Activated effector memory CD4-positive, alpha-beta T cell treated with Interleukin-2 at 50 U/mL for 16 hours (primary cell): ENCODE data around the gene CCDC97.

ENCODE experiments used
- DNase-seq: peaks from one replicate; pipeline ENCODE4 v3.0.0-alpha.2; 2020

CCDC97 gene

DNA sequence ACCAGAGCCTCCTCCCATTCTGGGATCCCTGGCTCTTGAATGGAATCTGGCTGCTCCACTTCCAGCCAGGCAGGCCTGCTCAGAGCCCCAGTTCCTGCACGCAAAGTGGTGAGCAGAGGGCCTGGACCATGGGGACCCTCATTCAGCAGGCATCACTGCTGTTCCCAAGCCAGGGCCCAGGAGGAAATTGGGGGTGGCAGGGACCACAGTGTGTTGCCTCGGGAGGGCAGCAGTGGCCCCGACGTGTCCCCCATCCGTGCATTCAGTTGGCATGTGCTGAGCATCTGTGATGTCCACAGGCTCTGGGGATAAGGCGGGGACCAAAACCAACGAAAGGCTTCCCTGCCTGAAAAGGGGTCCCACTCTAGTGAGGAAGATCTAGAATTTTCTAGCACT lies 11.2 kb downstream of the CCDC97 start:
- no peak for DNase-seq

DNA sequence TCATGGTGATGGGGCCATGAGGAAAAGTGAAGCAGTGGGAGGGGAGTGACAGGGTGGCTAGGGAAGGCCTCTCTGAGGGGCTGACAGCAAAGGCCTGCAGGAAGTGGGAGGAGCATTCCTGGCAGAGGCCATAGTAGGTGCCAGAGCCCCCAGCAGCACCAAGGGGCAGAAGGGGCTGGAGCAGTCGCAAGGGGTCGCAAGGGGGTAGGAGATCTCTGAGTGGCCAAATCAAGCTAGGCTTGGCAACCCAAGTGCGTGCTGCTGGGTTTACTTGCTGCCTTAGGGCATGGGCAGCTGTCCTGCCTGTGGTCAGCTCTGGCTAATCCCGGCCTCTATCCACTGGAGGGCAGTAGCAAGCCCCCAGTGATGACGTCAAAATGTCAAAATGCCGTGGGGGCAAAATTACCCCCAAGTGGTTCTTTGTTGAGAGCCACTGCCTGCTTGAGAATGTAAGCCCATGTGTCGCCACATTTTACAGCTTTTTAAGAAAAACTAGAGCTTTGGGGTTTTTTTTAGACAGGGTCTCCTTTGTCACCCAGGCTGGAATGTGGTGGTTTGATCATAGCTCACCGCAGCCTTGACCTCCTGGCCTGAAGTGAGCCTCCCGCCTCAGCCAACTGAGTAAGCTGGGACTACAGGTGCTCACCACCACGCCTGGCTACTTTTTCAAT lies 11.8 kb downstream of the CCDC97 start:
- DNase-seq = no peak

DNA sequence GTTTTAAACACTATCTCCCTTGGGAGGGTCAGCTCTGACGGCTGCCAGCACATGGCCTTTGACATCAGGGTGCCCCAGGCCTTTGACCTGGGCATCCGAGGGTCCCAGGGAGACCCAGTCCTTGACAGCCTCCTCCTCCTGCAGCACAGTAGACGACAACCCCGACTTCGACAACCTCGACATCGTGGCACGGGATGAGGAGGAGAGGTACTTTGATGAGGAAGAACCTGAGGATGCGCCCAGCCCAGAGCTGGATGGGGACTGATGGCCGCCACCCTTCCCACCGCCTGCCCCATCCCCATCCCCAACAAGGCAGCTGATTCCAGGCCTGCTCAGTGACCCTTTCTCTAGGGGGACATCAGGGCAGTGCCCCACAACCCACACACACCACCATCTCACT lies 12.5 kb downstream of the CCDC97 start:
- DNase-seq = no peak

DNA sequence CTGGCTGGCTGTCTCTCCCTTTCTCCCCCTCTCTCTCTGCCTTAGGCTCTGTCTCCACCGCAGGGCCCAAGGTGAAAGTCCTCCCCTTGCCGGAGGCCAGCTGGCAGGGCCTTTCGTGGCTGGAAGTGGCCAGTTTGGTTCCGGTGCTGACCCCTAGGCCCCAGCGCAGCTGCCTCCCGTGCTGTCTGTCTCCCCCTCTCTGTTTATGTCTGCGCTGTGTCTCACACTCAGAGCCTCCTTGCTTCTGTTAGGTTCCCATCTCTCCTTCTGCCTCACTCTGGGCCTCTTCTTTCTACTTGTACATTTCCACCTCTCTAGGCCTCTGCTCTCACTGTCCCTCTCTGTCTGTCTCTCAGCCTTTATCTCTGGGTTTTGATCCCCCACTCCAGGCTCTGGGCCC lies 13.1 kb downstream of the CCDC97 start:
- DNase-seq = no peak

DNA sequence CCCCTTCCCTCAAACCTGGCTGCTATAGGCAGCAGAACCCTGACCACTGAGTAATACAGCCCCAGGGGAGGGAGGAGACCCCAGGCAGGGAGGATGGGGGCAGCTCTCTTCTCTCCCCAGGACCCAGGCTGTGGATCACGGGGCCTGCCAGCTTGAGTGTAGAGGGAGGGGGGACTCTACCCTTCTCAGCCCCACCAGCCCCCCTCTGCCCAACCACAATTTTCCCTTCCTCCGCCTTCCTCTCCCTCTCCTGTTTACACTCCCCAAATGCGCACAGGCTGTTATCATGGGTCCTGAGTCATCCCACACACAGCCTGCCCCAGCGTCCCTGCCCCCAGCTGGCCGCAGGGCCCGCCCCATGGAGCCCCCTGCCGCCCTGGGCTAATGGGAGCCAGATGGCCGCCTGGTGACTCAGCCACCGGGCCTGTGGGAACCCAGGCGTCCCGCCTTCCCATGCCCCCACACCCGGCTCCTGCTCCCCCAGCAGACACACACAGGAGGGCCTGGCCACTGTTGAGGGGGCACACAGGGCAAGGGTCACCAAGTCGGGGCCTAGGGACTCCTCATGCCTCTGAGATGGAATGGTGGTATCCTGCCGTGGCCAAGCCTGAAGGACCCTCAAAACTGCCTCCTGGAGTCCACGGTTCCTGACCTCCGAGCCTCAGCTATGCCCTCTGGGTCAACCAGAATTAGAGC lies 13.6 kb downstream of the CCDC97 start:
- no peak for DNase-seq

DNA sequence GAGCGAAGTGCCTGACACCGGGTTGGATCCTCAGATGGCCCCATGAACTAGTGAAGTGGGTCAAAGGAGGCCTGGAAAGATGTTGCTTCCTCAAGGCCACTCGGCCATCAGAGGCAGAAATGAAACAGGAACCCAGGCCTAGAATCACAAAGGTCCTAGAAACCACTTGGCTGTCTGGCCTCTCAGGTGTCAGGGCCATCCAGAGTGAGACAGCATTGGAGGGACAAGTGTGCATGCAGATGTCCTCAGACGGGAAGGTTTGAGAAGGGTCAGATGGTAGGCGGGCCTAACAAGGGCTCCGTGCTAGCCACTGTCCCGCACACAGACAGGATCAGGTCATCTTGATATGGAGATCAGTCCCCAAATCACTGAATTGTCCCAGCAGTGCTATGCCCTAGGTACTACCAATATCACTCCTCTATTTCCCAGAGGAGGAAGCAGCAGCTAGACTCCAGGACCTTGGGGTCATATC lies 14.3 kb downstream of the CCDC97 start:
- no peak for DNase-seq

DNA sequence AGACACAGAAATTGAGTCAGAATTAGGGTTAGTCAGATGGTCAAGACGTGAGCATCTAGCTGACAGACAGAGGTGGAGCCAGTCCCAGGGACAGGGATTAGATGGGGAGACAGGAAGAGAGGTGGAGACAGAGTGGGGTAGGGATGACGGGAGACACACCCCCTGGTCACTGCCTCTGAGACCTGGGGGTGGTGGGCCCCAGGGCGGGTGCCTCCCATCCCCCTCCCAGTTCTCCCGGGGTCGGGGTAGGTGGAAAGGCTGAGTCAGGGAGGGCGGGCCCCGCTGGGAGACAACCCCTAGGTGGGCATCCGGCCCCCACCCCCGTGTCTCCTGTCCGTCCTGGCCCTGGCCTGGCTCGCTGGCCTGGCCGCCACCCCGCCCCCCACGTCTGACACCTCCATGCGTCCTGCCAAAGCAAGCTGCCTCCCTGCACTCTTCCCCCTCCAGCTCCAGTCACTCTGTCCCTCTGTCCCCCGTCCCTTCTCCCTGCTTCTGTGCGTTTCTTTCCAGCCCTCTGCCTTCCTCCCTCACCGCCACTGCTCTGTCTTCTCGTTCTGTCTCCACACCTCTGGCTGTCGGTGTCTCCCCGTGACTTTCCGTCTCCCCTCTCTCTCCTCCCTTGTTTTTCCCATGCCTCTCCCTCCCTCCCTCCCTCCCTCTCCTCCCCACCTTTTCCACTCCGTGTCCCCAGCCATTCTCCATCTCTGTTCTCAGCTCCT lies 15.1 kb downstream of the CCDC97 start:
- no peak for DNase-seq

DNA sequence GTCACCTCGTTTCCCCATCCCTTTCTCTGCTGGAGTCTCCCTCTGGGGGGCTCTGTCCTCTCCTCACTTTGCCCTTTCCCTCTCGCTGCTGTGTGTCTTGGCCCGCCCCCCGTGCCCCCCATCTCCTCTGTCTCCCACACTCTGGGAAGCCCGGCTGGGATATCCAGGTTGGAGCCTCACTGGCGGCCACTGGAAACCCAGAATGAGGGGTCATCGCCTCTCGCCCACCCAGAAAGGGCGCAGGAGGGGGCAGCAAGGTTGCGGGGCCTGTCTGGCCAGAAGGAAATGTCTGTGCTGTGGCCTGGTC lies 15.6 kb downstream of the CCDC97 start:
- DNase-seq = no peak

DNA sequence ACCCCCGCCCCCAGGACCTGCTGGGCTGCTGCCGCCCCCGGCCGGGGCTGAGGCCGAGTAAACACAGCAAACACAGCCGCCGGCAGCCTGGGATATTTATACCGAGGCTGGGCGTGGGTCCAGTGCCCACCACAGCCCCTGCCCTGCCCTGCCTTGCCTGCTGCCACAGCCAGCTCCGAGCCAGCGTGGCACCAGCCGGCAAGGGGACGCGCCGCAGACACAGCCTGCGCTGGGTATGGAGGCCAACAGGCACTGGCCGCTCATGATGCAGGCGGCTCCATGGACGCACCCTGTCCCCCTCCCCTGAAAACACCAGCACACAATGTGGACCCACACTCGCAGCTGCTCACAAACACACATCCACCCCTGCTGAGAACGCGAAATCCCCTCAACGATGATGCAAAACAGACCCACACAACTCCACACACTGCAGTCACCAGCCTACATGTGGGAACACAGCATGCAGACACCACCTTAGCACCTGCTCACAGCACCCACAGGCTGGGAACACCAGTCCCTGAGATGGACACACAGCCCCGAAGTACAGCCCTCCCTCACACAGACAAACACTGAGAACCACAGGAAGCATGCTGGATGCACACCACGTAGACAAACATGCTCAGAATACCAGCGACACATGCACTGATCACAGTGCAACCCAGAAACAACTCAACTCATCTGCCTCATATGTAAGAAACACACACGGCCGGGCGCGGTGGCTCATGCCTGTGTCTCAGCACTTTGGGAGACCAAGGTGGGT lies 16.2 kb downstream of the CCDC97 start:
- DNase-seq = no peak

DNA sequence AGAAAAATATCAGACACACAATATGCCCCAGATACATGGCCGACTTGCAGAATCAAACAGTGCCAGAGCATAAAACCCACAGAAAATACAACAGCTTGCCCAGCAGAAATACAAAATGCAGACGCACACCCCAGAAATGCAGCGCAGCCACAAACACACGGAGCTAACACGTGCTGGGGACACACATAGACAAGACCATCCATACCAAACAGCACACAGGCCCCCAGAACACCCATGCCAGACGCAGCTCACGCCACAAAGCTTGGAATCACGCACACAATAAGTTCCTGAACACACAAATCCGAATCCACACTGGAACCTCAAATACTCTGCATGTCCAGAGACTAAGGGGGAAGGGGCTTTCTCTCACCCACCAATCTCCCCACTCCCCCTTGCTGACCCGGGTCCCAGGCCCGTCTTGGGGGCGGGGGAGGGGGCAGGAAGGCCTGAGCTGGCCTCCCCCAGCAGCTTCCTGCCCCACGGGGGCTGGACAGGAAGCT lies 17.2 kb downstream of the CCDC97 start:
- no peak for DNase-seq

DNA sequence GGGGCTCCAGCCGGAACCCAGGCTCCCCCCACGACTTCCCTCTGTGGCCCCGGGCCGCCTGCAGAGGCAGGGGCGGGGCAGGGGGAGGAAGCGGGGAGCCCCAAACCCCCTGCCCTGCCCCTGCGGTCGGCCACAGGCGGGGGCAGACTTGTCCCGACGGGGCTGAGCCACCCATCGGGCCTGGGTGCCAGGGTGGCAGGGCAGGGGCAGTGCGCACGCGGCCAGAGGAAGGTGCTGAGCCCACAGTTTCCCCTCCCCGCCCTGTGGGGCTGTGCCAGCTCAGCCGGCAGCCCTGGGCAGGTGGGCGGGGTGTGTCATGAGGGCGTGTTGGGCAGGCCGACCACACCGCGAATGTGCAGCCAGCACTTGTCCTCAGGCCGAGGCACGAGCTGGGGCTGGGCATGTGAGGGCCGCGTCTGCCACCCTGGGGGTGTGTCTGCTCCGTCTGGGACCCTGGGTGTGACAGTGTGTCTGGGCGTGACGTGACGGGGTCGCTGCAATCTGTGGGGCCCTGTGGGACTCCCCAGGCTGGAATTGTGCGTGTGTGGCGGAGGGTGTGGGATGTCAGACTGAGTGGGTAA lies 17.7 kb downstream of the CCDC97 start:
- DNase-seq = peak; percentile 75

DNA sequence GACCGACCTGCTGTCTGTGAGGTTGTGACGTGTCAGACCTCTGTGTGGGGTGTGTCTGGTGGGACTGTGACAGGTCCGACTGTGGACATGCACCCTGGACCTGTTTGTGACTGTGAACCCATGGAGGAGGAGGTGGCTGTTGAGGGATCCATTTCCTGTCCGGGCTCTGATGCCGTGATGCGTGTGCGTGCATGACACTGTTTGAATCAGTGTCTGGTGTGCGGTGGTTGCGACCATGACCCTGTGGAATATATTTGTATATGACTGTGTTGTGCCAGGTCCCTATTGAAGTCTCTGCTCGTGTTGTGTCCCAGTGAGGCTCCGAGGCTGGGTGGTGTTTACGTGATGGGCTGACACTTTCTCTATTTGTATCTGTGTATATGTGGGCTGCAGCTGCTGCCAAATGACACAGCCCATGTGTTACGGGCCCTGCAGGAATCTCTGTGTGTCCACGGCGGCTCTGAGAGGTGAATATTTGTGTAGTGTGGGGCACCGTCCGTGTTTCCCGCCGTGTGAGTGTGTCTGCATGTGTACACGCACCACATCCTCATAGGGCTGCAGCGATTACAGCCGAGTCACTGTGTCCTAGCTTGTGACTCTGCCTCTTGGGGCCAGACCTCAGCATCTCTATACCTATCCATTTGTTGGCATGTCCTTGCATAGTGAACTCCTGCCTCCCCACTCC lies 18.3 kb downstream of the CCDC97 start:
- no peak for DNase-seq

DNA sequence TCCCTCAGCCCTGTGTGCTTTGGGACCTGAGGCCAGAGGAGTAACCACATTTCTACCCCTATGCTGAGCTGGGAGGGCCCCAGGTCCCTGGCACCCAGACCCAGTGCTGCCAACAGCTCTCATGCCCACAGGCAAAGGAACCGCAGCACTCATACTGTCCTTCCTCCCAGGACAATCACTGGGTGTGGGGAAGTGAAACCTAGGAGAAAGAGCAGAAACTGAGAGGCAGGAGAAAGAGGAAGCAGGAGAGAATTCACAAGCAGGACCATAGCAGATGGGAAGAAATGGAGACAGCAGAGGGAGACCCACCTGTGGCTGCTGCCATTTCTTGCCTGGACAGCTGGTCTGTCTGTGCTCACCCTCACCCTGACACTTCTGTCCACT lies 18.9 kb downstream of the CCDC97 start:
- DNase-seq = no peak

DNA sequence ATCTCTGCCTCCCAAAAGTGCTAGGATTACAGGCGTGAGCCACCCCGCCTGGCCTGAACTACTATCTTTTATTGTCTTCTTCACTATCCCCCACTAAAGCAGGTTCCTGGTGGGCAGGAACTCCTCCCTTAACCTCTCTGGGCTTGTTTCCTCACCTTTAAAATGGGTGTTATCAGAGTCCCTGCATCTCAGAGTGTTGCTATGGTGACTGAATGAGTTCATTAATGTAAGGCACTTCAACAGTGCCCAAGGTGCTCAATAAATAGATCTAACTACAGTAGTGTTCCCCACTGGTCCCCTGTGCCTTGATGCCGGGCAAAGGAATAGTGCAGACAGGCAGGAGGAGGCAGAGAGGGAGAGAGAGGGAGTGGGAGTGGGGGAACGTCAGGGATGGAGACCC lies 20.5 kb downstream of the CCDC97 start:
- DNase-seq = no peak

DNA sequence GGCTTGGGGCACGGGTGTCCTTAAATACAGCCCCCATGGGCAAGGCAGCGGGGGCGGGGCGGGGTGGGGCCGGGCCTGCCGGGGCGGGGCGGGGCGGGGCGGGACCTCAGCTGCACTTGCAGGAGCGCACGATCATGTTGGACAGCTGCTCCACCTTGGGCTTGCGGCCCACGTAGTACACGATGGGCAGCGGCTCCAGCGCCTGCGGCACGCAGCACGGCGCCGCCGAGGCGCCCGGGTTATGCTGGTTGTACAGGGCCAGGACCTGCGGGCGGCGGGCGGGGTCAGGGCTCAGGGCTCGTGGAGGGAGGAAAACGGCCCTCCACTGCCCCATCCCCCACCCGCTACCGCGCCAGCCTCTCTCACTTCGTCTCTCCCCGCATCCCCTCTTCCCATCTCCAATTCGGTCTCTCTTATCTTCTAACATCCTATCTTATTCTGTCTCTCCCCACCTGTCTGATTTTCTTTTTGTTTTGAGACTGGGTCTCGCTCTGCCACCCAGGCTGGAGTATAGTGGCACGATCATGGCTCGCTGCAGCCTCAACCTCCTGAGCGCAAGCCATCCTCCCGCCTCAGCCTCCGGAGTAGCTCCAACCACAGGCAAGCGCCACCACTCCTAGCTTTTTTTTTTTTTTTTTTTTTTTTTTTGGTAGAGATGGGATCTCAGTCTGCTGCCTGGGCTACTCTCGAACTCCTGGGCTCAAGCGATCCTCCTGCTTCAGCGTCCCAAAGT lies 21.1 kb downstream of the CCDC97 start:
- DNase-seq = no peak

DNA sequence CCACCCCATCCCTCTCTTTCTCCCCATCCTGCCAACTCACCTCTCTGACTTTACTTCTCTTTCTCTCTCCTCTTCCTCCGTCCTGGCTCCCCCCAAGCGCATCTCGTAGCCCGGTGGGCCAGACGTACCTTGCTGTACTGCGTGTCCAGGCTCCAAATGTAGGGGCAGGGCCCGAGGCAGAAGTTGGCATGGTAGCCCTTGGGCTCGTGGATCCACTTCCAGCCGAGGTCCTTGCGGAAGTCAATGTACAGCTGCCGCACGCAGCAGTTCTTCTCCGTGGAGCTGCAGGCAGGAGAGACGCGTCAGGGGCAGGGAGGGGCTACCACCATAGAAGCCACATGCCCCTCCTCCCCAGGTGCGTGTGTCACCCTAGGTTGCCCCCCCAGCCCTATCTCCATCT lies 22.0 kb downstream of the CCDC97 start:
- DNase-seq = no peak

DNA sequence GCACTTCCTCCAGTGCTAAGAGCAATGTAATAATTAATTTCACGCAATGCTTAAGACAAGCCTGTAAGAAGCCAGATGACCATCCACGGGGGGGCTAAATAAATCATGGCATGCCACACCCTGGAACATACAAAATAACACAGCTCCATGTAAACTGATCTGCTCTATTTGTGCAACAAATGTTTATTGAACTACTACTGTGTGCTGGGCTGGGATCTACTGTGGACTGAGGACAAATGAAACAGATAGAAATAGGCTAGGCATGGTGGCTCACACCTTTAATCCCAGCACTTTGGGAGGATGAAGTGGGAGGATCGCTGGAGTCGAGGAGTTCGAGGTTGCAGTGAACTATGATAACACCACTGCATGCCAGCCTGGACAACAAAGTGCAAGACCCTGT lies 22.5 kb downstream of the CCDC97 start:
- no peak for DNase-seq

DNA sequence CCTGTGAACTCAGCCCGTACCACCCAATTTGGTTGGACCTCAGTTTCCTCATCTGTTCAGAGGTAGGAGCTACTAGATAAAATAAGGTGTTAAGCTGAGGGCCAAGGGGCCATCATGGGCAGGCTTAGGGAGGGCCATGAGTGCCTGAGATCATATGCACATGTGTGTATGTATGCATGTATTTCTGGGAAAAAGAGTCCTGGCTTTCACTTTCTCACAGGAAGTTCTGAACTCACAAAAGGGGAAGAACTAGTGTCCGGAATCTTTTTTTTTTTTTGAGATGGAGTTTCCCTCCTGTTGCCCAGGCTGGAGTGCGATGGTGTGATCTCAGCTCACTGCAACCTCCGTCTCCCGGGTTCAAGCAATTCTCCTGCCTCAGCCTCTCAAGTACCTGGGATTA lies 24.8 kb downstream of the CCDC97 start:
- no peak for DNase-seq

DNA sequence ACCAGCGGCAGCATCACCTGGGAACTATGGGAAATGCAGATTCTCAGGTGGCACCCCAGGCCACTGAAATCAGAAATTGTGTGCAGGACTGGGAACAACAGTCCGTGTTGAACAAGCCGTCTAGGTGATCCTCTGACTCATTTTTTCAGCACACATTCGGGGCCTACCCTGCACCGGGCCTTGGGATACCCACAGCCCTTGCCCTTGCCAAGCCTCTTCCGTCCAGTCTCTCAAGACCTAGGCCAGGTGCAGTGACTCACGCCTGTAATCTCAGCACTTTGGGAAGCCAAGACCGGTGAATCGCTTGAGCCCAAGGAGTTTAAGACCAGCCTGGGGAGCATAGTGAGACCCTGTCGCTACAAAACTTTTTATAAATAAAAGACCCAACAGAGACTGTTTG lies 25.5 kb downstream of the CCDC97 start:
- DNase-seq = no peak

DNA sequence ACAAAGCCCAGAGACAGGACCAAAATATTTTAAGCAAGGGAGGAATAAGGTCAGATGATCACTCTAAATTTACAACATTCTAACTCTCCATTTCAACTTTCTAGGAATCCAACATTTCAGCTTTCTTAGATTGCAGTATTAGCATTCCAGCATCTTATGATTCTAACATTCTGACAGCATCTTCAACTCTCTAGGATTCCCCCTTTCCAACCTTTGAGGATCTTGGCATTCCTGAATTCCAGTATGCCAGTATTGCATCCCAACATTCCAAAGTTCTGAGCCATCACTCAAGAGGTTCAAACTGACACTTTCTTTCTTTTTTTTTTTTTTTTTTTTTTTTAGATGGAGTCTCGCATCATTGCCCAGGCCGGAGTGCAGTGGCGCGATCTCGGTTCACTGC lies 30.0 kb downstream of the CCDC97 start:
- DNase-seq = no peak

DNA sequence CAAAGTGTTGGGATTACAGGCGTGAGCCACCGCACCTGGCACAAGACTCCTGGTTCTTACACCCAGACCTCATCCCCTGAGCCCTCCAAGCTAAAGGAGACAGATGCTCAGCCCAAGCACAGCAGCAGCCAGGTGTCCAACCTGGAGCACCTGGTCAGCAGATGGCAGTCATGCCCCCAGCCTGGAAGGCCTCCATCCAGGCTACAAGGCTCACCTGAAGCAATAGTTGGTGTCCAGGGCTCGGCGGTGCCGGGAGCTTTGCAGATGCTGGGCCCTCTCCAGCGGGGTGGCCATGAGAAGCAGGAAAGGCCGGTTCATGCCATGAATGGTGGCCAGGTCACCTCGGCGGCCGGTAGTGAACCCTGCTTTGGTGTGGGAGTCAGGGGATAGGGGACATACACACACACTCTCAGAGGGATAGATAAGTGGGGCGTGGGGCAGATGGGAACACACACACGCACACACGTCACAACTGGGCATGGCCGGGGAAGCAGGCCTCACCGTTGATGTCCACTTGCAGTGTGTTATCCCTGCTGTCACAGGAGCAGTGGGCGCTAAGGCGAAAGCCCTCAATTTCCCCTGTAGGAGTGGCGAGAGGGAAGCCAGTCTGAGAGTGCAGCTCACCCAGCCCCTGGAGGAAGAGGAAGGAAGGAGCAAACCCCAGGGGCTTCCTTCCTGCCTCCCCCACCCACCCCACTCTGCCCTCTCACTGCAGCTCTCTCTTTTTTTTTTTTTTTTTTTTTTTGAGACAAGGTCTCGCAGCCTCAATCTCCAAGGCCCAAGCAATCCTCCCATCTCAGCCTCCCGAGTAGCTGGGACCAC lies 31.9 kb downstream of the CCDC97 start:
- DNase-seq = no peak
